Panc1 (cell line): ENCODE data around the gene ATP6V1G1. TPM values are rescaled to one million over a fixed set of nuclear protein-coding genes. Genes with fewer than 3 reads are reported as not detected.

ENCODE experiments used
- ATAC-seq: fragments of 200-7000 bp; cut with Tn5 transposase; 2 replicates; pipeline ENCODE4 v1.9.1; 2020; ENCODE audit warnings: mild to moderate bottlenecking, moderate library complexity
- BruUV-seq: library from RNA; stranded (reverse); fragments of 400-500 nt; replicated peaks from 2 replicates; lab custom pipeline; 2021; lab: Mats Ljungman, UMichigan
- CTCF ChIA-PET: fragments of 300-600 bp; sonication (Branson Sonifier 250); formaldehyde crosslinking; loops from one replicate; lab custom pipeline; 2022; ENCODE audit warnings: antibody characterized with exemption; lab: Charles Lee
- POLR2A ChIA-PET: fragments of 300-600 bp; sonication (Branson Sonifier 250); formaldehyde crosslinking; loops from one replicate; lab custom pipeline; 2022; ENCODE audit warnings: antibody characterized with exemption; lab: Charles Lee
- DNase-seq: peaks from one replicate; pipeline ENCODE4 v3.0.0-alpha.2; 2010; ENCODE audit warnings: low read depth, low spot score
- H3K27ac ChIP-seq: 2 replicates; pipeline ENCODE4 v1.5.1; 2011; ENCODE audit warnings: mild to moderate bottlenecking, low read length, inconsistent platforms
- H3K27me3 ChIP-seq: fragments of 200-500 bp; sonication (Bioruptor generic); 2 replicates; pipeline ENCODE4 v1.6.0; 2014; ENCODE audit warnings: low read length, inconsistent platforms; ENCODE audit not compliant: control insufficient read depth, insufficient read depth
- H3K36me3 ChIP-seq: fragments of 200-500 bp; sonication (Bioruptor generic); 2 replicates; pipeline ENCODE4 v1.5.1; 2014; ENCODE audit warnings: inconsistent platforms, mild to moderate bottlenecking, low read length, moderate library complexity; ENCODE audit not compliant: control insufficient read depth, insufficient read depth
- H3K4me1 ChIP-seq: 2 replicates; pipeline ENCODE4 v1.5.1; 2011; ENCODE audit warnings: inconsistent platforms, mild to moderate bottlenecking, low read length, moderate library complexity; ENCODE audit not compliant: control insufficient read depth, insufficient read depth
- H3K4me3 ChIP-seq, 2 experiments: 2 replicates each; pipeline ENCODE4 v1.5.1; 2011 to 2012; ENCODE audit warnings: low read depth in 2 of 2, low read length in 2 of 2, mild to moderate bottlenecking in 2 of 2, inconsistent platforms in 1 of 2, moderate library complexity in 1 of 2
- H3K9me3 ChIP-seq: fragments of 200-500 bp; sonication (Bioruptor generic); 2 replicates; pipeline ENCODE4 v1.5.1; 2014; ENCODE audit warnings: low read depth, mild to moderate bottlenecking, inconsistent platforms, low read length, moderate library complexity; ENCODE audit not compliant: control insufficient read depth, insufficient read depth
- POLR2AphosphoS5 ChIP-seq: IDR thresholded peaks from 2 replicates; pipeline ENCODE4 v1.6.1; 2012; ENCODE audit warnings: mild to moderate bottlenecking, low read depth, low read length, moderate library complexity
- SIN3A ChIP-seq: IDR thresholded peaks from 2 replicates; pipeline ENCODE4 v1.6.1; 2012; ENCODE audit warnings: low read depth, mild to moderate bottlenecking, low read length, moderate library complexity, borderline replicate concordance; ENCODE audit not compliant: insufficient read depth
- TCF7L2 ChIP-seq: IDR thresholded peaks from 2 replicates; pipeline ENCODE4 v1.6.1; 2011; ENCODE audit warnings: mild to moderate bottlenecking, low read depth, low read length, inconsistent platforms
- in situ Hi-C: cut with HindIII; loops from 2 replicates; pipeline ENCODE4 v1.10.0; 2016; ENCODE audit warnings: low sequenced_read_pairs, low pct_unique_long_range_greater_than_20kb
- intact Hi-C: fragments of 100-400 bp; cut with micrococcal nuclease; formaldehyde crosslinking; loops from one replicate; pipeline ENCODE4 v1.10.0; 2022; ENCODE audit not compliant: unreplicated experiment
- total RNA-seq: library from RNA; stranded (reverse); gene quantifications from one replicate; pipeline ENCODE4 v1.2.1, GENCODE V29; 2021; ENCODE audit not compliant: unreplicated experiment
- TF ChIP-seq, protein P1 (sequence below), 2 experiments: IDR thresholded peaks; 2 replicates each; pipeline ENCODE4 v1.6.1; 2011 to 2012; ENCODE audit warnings: low read depth in 2 of 2, control low read depth in 1 of 2, low read length in 1 of 2, mild to moderate bottlenecking in 1 of 2, moderate library complexity in 1 of 2; ENCODE audit not compliant: insufficient read depth in 1 of 2
- TF ChIP-seq, protein P2 (sequence below): fragments of 450-650 bp; IDR thresholded peaks from 2 replicates; pipeline ENCODE4 v1.5.1; 2017; ENCODE audit warnings: mild to moderate bottlenecking

Gene ATP6V1G1
- total RNA-seq, 1 experiment from 2014 or later, result 71.8 TPM

DNA sequence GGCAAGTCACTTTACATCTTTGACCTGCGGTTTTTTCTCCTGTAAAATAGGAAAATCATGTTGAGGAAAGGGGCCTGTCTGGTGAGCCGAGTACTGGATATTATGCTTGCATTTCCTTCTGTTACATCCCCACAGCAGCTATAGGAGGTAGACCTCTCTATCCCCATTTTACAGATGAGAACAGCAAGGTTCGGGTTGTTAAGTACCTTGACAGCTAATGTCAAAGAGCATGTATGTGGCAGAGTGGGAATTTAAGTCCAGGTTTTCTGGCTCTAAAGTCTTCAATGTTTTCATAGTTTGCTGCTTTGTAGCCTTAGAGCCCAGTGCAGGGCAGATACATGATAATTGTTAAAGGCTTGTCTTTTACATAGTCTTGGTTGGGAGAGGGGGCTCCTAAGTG, 26.4 kb downstream of the ATP6V1G1 start:
- H3K4me1 ChIP-seq, result peaks cover 13% of the 10 kb centered on the region
- TF ChIP-seq SIN3A, result no peak
- TF ChIP-seq, protein P1, sequence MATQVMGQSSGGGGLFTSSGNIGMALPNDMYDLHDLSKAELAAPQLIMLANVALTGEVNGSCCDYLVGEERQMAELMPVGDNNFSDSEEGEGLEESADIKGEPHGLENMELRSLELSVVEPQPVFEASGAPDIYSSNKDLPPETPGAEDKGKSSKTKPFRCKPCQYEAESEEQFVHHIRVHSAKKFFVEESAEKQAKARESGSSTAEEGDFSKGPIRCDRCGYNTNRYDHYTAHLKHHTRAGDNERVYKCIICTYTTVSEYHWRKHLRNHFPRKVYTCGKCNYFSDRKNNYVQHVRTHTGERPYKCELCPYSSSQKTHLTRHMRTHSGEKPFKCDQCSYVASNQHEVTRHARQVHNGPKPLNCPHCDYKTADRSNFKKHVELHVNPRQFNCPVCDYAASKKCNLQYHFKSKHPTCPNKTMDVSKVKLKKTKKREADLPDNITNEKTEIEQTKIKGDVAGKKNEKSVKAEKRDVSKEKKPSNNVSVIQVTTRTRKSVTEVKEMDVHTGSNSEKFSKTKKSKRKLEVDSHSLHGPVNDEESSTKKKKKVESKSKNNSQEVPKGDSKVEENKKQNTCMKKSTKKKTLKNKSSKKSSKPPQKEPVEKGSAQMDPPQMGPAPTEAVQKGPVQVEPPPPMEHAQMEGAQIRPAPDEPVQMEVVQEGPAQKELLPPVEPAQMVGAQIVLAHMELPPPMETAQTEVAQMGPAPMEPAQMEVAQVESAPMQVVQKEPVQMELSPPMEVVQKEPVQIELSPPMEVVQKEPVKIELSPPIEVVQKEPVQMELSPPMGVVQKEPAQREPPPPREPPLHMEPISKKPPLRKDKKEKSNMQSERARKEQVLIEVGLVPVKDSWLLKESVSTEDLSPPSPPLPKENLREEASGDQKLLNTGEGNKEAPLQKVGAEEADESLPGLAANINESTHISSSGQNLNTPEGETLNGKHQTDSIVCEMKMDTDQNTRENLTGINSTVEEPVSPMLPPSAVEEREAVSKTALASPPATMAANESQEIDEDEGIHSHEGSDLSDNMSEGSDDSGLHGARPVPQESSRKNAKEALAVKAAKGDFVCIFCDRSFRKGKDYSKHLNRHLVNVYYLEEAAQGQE (IDR thresholded peaks at IDR 0.05; ENCODE audit: insufficient read depth in 1 of 2, low read depth in 2 of 2, low read length in 1 of 2), result no peak
- no peak for TF ChIP-seq POLR2AphosphoS5
- TF ChIP-seq, protein P2, sequence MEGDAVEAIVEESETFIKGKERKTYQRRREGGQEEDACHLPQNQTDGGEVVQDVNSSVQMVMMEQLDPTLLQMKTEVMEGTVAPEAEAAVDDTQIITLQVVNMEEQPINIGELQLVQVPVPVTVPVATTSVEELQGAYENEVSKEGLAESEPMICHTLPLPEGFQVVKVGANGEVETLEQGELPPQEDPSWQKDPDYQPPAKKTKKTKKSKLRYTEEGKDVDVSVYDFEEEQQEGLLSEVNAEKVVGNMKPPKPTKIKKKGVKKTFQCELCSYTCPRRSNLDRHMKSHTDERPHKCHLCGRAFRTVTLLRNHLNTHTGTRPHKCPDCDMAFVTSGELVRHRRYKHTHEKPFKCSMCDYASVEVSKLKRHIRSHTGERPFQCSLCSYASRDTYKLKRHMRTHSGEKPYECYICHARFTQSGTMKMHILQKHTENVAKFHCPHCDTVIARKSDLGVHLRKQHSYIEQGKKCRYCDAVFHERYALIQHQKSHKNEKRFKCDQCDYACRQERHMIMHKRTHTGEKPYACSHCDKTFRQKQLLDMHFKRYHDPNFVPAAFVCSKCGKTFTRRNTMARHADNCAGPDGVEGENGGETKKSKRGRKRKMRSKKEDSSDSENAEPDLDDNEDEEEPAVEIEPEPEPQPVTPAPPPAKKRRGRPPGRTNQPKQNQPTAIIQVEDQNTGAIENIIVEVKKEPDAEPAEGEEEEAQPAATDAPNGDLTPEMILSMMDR, result no peak
- no peak for TF ChIP-seq TCF7L2
- intact Hi-C loops (no loop called here), in situ Hi-C loops (no loop called here)
- no peak for DNase-seq
- H3K27me3 ChIP-seq, result no peaks in the 10 kb centered on the region
- H3K27ac ChIP-seq, result no peak overlapping the region
- no peak for ATAC-seq
- BruUV-seq, result no TSS peak
- no peaks in the 10 kb centered on the region for H3K36me3 ChIP-seq
- H3K4me3 ChIP-seq, result no peak overlapping the region
- H3K9me3 ChIP-seq, result no peaks in the 10 kb centered on the region
- ChIA-PET CTCF (no interaction called here), POLR2A (no interaction called here)

DNA sequence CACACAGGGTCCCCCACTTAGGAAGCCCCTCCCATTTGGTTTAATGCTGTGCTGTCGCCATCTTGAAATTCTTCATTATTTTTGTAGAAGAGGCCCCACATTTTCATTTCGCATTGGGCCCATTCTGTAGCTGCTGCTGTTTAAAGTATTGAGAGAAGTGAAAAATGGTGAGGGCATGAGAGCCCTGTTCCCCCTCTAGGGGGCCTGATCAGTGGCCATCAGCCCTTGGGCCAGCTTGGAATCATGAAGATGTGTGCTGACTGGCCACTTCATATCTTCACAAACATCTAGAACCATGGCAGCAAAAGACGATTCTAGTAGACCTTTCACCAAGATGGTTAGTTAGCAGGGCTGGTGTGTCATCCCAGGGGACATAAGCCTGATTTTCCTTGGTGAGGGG, 26.8 kb downstream of the ATP6V1G1 start:
- ATAC-seq (no peak), DNase-seq (no peak)
- in situ Hi-C loops (no loop called here), intact Hi-C loops (no loop called here)
- no TSS peak for BruUV-seq
- POLR2A ChIA-PET, result no interaction called here
- no peaks in the 10 kb centered on the region for H3K9me3 ChIP-seq
- H3K4me1 ChIP-seq, result peaks cover 13% of the 10 kb centered on the region
- no peaks in the 10 kb centered on the region for H3K27me3 ChIP-seq
- H3K36me3 ChIP-seq, result no peaks in the 10 kb centered on the region
- no peak overlapping the region for H3K27ac ChIP-seq
- TF ChIP-seq, protein P2, result no peak
- TF ChIP-seq POLR2AphosphoS5 (no peak), SIN3A (no peak), TCF7L2 (no peak)
- TF ChIP-seq, protein P1 (IDR thresholded peaks at IDR 0.05; ENCODE audit: insufficient read depth in 1 of 2, low read depth in 2 of 2, low read length in 1 of 2), result no peak
- CTCF ChIA-PET, result no interaction called here
- H3K4me3 ChIP-seq, result no peak overlapping the region
